ENCODE results near the gene GLIS1. TPM values are rescaled to one million over a fixed set of nuclear protein-coding genes. Genes with fewer than 3 reads are reported as not detected.
A peak's percentile ranks its signal among the peaks of the same experiment; 100 is the strongest.

GLIS1 gene
- total RNA-seq, 1 donor from 2014 or later, result 2.1 TPM

DNA sequence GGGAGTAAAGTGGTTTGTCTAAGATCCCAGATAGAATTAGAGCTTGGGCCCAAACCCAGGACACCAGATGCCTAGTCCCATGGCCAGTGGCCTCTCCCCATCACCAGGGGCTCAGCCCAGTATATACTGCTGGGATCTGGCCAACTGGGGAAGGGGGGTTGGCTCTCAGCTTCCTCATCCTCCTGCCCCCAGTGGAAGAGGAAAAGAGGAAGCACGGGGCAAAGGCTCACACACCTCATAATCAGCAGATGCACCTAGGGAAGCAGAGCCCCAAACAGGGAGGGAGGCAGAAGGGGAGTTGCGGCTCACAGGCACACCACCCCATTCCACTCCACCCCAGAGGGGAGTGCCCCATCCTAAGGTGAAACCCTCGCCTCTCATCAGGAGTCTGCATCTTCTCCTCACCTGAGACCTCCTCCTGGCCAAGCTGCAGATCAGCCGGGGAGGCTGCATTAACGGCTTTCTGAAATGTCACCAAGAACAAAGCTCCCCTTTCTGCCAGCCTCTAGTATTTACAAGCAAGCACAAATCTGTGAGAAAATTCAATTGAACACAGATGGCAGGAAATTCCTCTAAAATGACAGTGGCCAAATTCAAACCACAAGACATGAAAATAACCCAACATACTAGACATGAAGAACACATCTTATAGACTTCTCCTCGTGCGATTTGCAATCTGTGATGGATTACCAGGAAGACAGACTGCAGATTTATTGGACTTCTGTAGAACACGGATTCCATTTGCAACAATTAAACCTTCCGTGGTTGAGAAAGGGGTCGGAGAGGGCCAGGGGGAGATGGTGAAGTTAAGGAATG is 82.8 kb downstream of the GLIS1 start:
- DNase-seq (ENCODE audit: low spot score), result no peak

- DNase-seq (ENCODE audit: low spot score), result peak; percentile 84
Observed at GRCh38 chr1:53654216-53655210, 84.5 kb downstream of the GLIS1 start.

- DNase-seq (ENCODE audit: low spot score), result peak; percentile 51
Observed at GRCh38 chr1:53653631-53654030, 85.3 kb downstream of the GLIS1 start.

DNA sequence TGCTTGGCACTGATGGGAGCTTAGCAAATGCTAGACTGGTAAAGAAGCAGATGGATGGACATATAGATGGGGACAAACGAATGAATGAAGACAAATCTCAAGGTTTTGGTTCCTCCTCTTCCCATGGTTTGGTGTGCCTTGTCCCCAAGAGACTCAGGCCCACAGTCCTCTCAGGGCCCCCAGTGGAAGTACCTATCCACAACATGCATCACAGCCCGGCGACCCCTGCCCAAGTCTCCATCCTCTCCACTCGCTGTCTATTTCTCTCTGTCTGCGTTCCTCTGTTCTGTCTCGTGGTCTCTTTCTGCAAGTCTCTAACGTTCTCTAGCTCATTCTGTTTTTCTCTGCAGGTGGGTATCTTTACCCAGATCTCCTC is 85.8 kb downstream of the GLIS1 start:
- peak; percentile 39 for DNase-seq (ENCODE audit: low spot score)

- peak; percentile 35 for DNase-seq (ENCODE audit: low spot score)
Observed at GRCh38 chr1:53652441-53653199, 86.3 kb downstream of the GLIS1 start.

- DNase-seq (ENCODE audit: low spot score), result no peak
Observed at GRCh38 chr1:53651356-53651755, 87.6 kb downstream of the GLIS1 start.

- no peak for DNase-seq (ENCODE audit: low spot score)
Observed at GRCh38 chr1:53648516-53648915, 90.4 kb downstream of the GLIS1 start.

- DNase-seq (ENCODE audit: low spot score), result peak; percentile 22
Observed at GRCh38 chr1:53647915-53648314, 91.0 kb downstream of the GLIS1 start.

DNA sequence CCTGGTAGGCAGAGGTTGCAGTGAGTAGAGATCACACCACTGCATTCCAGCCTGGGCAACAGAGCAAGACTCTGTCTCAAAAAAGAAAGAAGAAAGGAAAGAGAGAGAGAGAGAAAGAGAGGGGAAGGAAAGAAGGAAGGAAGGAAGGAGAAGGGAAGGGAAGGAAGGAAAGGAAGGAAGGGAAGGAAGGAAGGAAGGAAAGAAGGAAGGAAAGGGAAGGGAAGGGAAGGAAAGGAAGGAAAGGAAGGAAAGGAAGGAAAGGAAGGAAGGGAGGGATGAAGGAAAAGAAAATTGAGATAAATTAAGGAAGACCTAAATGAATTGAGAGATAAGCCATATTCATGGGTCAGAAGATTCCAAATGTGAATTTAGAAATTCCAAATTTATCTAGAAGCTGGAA is 92.2 kb downstream of the GLIS1 start:
- DNase-seq (ENCODE audit: low spot score), result no peak

DNA sequence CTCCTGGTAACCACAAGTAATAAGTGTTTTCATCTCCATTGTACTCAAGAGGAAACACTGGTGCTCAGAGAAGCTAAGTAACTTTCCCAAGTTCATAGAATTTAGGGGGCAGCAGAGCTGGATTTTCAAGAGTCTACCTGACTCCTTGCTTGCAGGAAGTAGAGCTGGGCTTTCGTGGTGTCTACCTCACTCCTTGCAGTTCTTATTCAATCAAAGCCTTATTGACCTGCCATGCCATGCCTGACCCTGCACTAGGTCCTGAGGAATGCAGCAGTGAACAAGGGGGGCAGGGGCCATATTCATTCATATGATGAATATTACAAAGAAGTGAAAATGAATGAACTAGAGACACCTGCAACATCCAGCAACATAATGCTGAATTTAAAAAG is 93.3 kb downstream of the GLIS1 start:
- no peak for DNase-seq (ENCODE audit: low spot score)

DNA sequence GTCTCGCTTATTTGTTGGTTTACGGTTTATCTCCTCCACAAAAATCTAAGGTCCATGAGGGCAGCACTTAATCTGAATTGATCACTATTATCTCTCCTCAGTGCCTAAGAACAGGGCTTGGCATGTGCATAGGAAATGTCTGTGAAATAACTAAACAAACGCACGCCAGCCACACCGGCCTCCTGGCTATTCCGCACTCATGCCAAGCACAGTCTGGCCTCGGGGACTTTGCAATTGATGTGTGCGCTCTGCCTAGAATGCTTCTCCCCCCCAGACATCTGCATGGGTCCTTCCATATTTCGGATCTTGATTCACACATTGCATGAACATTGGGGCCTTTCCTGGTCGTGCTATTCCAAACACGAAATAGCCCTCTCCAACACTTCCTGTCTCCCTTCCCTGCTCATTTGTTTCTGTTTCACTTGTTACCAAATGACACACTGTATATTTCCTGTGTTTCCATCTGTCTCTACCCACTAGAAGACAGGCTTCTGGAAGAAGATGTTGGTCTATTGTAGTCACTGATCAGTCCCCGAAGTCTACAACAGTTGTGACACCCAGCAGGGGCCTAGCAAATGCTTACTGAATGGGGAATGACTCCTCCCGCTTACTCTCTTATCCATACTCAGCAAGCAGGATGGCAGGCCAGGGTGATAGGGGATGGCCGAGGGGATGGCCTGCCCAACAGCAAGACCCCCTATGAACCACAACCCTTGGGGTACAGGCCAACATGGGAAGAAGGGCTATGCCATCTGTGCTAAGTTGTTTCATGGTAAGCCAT is 93.9 kb downstream of the GLIS1 start:
- DNase-seq (ENCODE audit: low spot score), result peak; percentile 45

- DNase-seq (ENCODE audit: low spot score), result peak; percentile 24
Observed at GRCh38 chr1:53644496-53644895, 94.5 kb downstream of the GLIS1 start.

GRCh38 chr1:53643881-53644390 is 95.0 kb downstream of the GLIS1 start:
- peak; percentile 60 for DNase-seq (ENCODE audit: low spot score)

DNA sequence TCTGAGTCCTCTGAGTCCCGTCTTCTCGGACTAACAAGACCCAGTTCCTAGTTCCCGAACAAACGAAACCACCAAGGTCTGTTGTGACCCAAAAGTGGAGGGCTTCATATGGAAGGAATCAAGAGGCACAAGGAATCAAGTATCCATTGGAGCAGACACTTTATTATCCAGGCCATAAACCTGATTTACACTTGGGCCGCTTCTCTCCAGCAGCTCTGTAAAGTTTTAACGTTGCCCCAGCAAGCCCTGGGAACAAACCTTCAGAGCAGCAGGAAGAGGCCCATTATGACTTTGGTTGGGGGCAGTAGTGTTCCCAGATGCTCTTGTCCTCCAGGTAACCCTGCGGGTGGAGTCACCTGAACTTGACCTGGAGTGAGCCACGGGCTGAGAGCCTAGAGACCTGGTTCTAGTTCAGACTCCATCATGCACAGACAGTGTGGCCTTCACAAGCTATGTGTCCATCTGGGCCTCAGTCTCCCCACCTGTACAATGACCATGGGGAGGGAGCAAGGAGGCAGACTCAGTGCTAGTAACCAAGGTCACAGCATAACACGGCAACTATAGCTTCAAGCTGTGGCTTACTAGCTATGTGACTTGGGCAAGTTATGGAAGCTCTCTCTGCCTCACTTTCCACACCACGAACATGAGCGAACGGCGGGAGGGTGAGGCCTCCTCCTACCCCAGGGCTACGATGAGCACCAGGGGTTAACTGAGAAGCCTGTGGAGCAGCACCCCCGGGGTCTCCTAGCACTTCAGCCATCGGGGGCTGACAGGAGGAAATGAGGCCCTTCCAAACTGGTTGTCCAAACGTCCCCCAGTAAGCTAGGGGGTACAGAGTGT is 95.7 kb downstream of the GLIS1 start:
- peak; percentile 60 for DNase-seq (ENCODE audit: low spot score)

GRCh38 chr1:53642607-53643006 is 96.4 kb downstream of the GLIS1 start:
- DNase-seq (ENCODE audit: low spot score), result peak; percentile 77

GRCh38 chr1:53642215-53642555 is 96.8 kb downstream of the GLIS1 start:
- peak; percentile 67 for DNase-seq (ENCODE audit: low spot score)

DNA sequence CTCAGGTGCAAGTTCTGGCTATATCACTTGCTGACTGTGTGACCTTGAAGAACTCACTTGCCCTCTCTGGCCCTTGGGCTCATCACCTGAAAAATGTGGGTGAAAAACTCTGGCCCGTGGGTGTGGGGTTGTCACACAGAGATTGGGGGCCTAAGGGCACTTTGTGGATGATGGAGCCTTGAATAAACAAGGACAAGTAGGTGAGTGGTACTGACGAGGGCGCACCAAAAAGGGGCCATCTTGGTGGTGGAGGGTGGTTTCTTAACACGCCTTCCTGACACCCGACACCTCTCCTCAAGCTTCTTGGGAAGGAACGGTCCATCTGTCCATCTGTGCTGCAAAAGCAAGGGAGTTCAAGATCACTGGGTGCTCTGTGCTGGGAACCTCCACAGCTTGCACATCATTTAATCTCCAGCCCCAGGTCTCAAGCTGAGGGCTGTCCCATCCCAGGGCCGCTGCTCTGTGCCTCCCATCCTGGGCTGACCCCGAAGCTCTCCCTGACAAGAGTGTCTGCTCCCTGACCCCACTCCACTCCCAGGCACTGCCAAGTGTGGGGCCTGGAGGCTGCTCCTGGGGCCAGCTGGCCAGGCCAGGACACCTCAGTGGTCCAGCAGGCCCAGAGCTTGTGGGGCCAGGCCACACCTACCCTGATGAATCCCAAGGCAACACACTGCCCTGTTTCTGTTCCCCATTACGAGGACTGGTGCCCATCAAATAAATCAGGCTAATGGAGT is 97.3 kb downstream of the GLIS1 start:
- DNase-seq (ENCODE audit: low spot score), result peak; percentile 83

GRCh38 chr1:53640701-53641075 is 98.3 kb downstream of the GLIS1 start:
- peak; percentile 16 for DNase-seq (ENCODE audit: low spot score)
